GM12892 (cell line): ENCODE measurements around the gene SOX2.

Experiments
- POLR2A ChIP-seq: IDR thresholded peaks from 2 replicates; pipeline ENCODE4 v1.6.1; 2011; ENCODE audit warnings: low read depth, low read length, control low read depth
- POLR2AphosphoS5 ChIP-seq: IDR thresholded peaks from 2 replicates; pipeline ENCODE4 v1.6.1; 2011; ENCODE audit warnings: low read depth, low read length, control low read depth
- TAF1 ChIP-seq: IDR thresholded peaks from 2 replicates; pipeline ENCODE4 v1.6.1; 2011; ENCODE audit warnings: low read depth, mild to moderate bottlenecking, control low read depth, low read length, borderline replicate concordance

GRCh38 chr3:181718987-181719911 lies 7.5 kb downstream of the SOX2 start:
- TF ChIP-seq POLR2A (no peak), TAF1 (no peak), POLR2AphosphoS5 (no peak)
